ENCODE data around the gene ULBP2.

DNA sequence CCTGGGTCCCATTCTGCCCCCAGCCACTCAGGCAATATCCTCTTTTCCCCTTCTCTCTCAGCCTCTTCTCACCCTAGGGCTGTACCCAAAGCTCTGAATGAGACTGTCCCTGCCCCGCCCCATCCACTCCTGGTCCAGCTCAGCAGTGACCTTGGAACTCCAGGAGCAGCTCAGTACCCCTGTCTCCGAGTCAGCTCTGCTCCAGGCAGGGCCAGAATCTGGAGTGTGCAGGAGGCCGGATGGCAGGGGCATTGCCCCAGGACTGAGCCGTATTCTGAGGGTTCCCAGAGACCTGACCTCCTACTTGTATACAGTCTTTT is 16.9 kb upstream of the ULBP2 start:
- TF ChIP-seq, protein P1, sequence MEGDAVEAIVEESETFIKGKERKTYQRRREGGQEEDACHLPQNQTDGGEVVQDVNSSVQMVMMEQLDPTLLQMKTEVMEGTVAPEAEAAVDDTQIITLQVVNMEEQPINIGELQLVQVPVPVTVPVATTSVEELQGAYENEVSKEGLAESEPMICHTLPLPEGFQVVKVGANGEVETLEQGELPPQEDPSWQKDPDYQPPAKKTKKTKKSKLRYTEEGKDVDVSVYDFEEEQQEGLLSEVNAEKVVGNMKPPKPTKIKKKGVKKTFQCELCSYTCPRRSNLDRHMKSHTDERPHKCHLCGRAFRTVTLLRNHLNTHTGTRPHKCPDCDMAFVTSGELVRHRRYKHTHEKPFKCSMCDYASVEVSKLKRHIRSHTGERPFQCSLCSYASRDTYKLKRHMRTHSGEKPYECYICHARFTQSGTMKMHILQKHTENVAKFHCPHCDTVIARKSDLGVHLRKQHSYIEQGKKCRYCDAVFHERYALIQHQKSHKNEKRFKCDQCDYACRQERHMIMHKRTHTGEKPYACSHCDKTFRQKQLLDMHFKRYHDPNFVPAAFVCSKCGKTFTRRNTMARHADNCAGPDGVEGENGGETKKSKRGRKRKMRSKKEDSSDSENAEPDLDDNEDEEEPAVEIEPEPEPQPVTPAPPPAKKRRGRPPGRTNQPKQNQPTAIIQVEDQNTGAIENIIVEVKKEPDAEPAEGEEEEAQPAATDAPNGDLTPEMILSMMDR (conservative IDR thresholded peaks at IDR 0.05; ENCODE audit: low read depth, low read length): no peak
- no peak for TF ChIP-seq EZH2 (IDR thresholded peaks at IDR 0.05; ENCODE audit: borderline replicate concordance, low read depth, low read length, poor library complexity, severe bottlenecking)
